CD4-positive, alpha-beta T cell treated with Interleukin-2 at 100 ng/mL for 4 hours (primary cell): ENCODE measurements around the gene ITGA11.

ENCODE experiments used
- DNase-seq: peaks from one replicate; pipeline ENCODE4 v3.0.0-alpha.2; 2020; ENCODE audit warnings: low spot score

The ITGA11 gene, protein sequence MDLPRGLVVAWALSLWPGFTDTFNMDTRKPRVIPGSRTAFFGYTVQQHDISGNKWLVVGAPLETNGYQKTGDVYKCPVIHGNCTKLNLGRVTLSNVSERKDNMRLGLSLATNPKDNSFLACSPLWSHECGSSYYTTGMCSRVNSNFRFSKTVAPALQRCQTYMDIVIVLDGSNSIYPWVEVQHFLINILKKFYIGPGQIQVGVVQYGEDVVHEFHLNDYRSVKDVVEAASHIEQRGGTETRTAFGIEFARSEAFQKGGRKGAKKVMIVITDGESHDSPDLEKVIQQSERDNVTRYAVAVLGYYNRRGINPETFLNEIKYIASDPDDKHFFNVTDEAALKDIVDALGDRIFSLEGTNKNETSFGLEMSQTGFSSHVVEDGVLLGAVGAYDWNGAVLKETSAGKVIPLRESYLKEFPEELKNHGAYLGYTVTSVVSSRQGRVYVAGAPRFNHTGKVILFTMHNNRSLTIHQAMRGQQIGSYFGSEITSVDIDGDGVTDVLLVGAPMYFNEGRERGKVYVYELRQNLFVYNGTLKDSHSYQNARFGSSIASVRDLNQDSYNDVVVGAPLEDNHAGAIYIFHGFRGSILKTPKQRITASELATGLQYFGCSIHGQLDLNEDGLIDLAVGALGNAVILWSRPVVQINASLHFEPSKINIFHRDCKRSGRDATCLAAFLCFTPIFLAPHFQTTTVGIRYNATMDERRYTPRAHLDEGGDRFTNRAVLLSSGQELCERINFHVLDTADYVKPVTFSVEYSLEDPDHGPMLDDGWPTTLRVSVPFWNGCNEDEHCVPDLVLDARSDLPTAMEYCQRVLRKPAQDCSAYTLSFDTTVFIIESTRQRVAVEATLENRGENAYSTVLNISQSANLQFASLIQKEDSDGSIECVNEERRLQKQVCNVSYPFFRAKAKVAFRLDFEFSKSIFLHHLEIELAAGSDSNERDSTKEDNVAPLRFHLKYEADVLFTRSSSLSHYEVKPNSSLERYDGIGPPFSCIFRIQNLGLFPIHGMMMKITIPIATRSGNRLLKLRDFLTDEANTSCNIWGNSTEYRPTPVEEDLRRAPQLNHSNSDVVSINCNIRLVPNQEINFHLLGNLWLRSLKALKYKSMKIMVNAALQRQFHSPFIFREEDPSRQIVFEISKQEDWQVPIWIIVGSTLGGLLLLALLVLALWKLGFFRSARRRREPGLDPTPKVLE

DNA sequence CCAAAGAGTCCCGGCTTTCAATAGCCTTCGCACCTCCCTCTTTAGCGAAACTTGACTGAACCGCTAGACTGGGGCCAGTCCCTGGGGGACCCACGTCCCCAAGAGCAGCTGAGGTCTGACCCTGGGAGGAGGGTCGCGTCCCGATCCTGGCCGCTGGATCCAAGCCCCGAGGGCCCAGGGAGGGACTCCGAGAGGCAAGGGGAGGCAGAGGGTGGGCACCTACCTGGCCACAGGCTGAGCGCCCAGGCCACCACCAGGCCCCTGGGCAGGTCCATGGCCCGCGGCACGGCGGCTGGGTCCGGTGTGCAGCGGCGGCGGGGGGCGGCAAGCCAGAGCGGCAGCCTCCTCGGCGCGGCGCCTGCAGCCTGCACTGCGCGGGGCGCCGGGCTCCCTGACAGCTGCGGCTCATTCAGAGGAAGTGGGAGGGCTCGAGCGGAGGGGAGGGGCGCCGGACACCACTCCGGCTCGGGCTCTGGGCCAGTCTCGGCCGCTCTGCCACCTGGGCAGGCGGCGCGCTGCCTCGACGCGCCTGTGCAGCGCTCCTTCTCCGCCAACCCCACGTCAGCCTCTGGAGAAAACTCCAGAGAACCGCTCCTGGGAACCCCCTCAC, at the start of gene ITGA11:
Gene ITGA11, minus strand, starts transcription at position 372 of the 610 bp plus-strand sequence. Its CDS starts 97 bp downstream, at position 275.
- DNase-seq, result no peak

DNA sequence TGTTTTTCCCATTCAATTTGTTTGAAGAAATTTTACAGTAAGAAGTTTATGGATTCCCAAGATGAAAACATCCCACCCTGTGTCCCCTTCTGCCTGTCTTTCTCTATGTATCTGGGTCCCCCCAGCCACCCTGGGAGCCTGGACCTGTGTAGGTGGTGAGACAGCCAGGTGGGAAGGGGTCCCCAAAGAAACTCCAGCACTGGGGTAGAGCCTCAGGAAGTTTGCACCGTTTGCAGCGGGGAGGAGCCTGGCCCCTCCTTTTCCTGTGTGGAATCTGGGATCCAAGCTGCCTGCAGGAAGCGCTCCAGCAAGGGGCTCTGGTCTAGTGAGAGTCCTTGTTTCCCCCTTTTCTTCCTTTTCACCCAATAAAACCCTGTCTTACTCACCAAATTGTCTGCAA, 49.4 kb upstream of the ITGA11 start:
- no peak for DNase-seq

DNA sequence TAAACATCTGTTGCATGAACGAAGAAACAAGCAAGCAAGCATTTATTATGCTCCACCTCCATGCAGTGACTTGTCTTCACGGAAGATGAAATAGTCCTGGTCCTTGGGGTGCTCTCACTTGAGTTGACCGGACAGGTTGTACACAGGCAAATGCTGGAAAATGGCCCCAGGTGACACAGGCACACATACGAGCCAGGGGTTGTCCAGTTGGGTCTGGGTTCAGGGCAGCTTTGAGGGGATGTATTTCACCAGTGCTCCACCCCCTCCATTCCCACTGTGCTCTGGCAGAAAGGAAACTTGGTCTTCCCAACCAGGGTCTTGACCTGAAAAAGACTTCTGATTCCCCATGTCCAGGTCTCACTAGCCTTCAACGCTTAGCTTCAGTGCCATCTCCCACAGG, 48.3 kb upstream of the ITGA11 start:
- DNase-seq, result no peak

DNA sequence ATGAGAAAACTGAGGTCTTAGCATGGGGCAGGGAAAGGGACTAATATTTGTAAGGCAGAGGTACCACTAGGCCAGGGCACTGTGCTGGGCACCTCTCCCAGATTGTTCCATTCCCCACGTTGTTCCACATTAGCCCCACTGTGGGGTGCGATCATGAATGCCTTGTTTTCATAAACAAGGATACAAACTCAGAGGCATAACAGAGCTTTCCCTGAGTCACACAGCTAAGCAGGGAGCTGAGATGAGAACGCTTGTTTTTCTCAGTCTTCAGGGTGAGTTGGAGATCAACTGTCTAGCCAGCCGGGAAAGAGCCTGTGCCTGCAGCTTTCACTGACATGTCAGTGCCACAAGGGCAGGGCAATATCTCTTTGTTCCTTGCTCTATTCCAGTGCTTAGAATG, 47.9 kb upstream of the ITGA11 start:
- DNase-seq, result no peak

DNA sequence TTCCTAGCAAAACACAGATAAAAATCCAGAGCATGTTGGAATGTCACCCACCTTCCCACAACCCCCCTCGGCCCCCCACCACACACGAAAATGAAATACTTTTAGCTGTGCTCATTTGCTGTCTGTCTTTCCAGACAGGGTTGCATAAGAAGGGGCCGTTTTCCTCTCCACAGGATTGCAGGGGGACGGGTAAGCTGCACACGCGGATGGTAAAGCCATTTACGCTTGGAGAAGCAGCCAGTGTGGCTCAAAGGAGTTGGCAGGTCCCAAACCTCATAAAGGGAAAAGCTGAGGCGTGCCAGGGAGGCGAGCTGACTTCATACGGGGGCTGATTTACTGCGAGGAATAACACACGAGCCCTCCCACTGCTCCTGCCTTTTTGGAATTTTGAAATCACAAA, 47.4 kb upstream of the ITGA11 start:
- no peak for DNase-seq

DNA sequence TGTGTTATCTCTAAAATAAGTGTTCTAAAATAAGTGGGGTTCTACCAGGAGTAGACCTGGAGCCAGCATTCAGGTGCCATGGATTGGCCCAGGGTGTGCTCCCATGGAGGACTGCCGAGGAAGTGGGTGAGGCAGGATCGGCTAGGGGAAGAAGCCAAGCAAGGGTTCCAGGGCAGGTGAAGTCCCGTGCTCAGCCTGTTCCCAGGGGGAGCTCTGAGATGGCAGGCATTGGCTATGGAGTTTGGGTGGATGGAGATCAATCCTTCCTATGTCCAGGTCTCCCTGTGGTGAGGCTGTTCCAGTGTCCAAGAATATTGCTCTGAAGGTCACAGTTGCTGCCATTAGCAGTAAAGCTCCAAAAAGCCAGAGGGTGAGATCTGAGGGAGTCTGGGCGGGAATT, 46.9 kb upstream of the ITGA11 start:
- no peak for DNase-seq

DNA sequence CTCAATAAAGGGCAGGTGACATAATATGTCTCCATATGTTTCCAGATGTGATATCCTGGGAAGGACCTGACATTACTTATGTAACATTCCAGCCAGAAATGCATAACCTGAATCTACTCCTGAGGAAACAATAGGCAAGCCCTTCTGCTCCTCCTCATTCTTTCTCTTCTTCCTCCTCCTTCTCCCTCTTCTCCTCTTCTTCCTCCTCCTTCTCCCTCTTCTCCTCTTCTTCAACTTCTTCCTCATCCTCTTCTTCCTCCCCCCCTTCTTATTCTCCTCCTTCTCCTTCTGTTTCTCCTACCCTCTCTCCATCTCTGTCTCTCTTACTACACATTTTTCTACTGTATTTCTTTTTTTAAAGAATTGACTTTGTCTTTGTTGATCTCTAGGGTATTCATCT, 43.5 kb upstream of the ITGA11 start:
- DNase-seq, result no peak

DNA sequence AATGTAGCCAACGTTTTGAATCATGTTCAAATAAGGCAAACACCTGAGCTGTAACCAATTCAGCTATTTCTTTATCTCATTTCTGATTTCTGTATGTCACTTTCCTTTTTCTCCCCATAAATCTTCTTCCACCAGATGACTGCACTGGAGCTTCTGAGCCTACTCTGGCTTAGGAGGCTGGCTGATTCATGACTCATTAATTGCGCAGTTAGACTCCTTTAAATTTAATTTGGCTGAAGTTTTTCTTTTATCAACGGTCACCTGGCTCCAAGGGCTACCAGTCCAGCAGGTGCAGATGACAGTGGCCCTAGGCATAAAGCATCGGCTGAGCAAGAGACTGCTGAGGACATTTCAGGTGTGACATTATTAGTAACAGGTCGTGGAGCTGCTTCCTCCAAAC, 39.6 kb upstream of the ITGA11 start:
- DNase-seq, result no peak

DNA sequence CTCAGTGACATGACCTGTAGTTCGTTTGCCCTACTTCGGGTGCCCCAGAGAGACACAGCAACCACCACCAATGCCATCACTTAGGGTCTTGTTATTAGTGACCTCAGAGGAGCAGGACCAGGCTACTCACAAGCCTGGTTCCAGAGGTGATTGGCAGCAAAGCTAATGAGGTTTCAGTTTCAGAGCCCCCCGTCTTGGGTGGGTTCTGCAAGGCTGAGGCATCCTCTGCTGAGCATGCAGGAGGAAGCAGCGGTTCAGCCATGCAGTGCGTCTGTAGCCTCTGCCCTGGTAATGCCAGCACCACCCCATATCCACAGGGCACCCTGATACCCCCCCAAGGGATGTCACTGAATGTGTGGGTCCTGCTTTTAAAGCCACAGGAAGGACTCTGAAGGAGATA, 39.0 kb upstream of the ITGA11 start:
- DNase-seq, result no peak

DNA sequence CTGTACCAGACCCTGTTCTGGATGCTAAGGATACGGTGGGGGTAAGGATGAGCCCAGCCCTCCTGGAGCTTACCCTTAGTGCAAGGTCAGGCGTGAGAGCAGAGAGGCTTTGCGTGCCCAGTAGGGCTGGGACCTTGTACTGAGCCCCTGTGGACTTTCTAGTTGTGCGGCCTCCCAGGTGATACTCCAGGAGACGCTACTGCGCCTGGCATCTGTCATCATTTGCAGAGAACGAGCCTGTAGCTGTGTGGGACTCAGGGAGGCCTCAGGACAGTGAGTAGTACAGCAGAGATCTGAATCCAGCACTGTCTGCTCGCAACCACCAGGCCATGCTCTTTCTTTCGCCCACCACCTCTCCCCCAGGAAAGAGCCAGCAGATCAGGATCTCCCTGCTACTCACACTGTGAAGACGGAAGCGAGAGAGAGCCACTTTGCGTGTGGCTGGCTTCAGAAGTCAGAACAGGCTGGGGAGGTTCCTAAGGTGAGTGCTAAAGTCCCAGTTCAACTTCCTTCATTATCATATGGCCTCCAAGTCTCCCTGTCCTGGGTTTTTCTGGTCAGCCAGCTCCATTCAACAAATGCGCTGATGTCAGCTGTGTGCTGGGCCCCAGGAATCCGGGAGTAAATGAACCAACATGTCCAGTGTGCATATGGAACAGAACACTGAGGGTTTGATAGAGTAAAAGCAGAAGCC, 38.2 kb upstream of the ITGA11 start:
- DNase-seq, result no peak

DNA sequence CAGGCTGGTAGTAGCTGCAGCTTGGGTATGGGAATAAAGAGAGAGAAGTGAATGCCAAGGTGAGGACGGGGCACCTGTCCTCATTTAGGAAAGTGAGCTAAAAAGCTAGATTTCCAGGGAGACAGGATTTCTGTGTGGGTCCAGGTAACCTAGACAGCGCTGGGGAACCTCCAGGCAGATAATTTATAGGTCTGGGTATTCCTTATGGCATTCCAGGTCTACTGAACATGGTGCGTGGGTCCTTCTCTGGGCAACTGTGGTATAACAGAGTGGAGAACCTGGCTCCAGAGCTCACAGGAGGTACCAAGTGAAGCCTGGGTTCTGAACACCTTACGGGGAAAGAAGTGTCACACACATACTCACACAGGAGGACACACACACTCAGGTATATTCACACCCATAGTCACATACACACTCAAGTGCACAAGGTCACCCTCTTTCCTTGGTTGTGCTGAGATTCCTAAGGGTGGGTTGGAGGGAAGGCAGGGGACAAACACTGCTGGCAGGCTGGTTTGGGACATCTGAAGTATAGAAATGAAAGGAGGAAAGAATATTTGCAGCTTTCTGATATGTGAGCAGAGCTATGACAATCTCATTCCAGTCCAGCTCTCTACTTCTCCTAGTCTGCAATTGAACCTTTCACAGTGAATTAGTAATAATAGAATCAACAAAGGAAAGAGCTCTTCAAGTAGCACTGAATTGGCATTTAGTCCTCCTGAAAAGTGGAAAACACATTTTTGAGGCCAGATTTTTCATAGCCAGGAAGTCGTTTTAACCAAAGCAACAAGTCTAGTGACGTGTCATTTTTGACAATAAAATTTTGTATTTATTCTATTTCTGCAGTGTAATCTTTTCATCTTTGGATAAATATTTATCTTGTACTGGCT, 37.4 kb upstream of the ITGA11 start:
- no peak for DNase-seq

DNA sequence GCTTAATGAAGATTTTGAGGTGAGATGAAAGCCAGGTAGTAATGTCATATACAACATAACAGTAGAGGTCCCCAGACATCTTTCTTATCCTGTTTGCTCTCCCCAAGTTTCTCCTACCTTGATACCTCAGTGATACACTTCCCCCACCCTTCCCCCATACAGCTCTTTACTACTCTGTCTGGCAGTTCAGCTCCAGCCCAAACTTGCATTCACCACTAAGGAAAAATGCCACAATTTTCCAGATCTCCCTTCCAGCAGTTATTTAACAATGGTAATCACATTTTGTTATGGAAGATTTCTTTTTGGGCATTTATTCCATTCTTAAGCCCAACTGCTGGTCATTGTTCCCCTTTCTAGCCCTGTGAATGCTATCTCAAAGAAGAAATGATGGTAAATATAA, 34.9 kb upstream of the ITGA11 start:
- no peak for DNase-seq

DNA sequence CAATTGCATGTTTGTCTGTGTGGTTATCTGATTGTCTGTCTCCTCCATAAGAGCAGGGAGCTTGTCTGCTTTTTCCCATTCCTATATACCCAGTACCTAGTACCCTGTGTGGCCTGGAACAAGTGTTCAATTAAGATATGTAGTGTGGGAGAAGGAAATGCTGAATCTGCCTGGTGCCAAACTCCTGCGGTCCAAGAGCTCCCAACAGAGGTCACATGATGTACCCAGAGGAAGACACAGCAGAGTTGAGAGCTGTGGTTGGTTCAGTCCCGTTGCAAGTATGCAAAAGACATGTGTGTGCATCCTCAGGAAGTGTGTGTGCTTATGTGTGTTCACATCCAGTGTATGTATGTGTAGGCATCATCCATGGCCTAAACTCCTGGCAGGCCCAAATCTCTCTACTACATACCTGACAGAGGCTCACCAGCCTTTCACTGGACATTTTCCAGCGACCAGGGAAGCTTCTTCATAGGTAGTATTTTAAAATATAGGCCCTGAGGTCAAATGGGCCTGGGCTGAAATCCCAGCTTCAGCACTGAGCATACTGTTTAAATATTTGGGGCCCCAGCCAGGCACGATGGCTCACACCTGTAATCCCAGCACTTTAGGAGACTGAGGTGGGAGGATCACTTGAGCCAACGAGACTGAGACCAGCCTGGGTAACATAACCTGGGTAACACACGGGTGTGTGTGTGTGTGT, 34.0 kb upstream of the ITGA11 start:
- no peak for DNase-seq

DNA sequence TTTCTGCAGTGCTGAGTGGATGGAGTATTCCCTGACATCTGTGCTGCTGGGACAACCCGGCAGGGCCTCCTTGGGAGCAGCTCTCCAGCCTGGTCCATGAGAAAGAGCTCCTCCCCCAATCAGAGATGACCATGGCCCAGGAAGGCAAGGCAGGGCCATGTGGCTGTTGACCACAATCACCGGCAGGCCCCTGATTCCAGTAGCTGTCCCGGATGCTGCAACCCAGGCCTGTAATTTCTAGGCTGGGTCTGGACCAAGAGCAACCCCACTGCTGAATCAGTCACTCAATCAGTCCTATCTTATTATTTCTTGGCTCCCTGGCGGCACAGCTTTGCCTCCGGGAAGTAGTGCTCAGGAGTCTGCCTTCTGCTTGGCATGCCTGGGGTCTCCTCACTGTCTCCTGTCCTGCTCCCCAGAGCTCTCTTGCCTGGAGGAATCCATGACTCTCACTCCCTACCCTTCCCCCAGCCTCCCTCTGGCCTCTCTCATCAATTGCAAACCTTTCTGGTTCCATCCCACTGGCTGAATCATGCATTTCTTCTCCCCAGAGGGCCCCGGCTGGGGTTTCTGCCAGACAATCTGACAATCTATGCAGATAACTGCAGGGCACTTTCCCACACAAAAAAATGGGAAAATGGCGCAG, 32.6 kb upstream of the ITGA11 start:
- DNase-seq, result no peak

DNA sequence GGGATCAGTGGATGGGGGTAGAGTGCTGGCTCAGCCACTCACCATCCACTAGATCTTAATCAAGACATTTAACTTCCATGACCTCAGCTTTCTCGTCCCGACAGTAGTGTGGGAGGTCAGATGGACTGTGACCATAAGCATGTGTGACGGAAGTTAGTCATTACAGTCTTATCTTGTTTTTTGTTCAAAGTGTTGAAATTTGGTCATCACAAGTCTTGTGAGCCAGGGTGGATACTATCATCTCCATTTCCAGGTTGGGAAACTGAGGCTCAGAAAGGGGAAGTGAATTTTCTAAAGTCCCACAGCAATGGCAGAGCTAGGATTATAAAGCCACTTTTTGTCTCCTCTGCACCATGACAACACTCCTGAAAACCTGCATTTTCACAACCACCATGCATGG, 32.0 kb upstream of the ITGA11 start:
- DNase-seq, result no peak

DNA sequence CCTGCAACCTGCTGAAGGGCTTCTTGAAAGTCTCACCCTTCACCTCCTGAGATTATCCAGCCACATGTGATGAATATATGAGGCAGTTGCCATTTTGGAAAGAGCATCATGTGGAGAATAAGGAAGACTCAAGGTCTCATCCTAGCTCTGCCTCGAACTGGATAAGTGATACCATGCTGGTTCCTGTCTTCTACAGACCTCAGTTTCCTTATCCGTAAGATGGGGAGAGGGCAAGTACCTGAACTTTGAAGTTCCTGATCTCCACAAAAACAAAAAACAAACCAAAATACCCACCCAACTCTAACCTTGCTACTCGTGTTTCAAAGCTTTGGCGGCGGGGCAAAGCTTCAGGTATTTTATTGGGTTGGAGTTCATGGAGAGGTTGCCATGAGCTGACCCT, 31.5 kb upstream of the ITGA11 start:
- DNase-seq, result no peak

DNA sequence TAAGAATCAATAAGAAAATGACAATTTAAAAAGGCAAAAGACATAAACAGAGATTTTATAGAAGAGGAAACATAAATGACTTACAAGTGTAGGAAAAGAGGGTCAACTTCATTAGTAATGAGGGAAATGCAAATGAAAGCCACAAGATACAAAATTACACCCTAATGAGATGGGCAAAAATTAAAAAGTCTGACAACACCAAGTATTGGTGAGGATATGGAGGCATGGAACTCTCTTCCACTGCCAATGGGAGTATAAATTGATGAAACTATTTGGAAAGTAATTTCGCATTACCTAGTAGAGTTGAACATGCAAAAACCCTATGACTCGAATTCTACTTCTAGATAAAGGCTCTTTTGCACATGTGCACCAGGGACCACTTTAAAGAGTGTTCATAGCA, 28.2 kb upstream of the ITGA11 start:
- DNase-seq, result no peak

DNA sequence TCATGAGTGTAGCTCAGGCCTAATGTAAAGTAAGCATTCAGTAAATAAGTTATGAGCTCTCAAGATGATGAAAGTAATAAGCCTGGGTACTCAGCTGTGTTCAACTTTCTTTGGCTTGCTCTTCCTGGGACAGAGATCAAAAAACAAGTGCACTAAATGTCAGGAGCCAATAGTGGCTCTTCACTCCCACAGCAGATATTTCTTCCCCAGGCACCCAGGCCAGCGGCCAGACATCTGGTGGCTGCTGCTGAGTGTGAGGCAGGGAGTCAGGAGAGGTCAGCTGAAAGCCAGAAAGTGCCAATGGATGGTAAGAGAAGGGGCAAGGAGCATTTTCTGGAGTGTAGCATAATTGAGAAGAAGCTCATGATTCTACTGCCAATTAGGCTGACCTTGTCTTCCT, 18.2 kb upstream of the ITGA11 start:
- DNase-seq, result no peak

DNA sequence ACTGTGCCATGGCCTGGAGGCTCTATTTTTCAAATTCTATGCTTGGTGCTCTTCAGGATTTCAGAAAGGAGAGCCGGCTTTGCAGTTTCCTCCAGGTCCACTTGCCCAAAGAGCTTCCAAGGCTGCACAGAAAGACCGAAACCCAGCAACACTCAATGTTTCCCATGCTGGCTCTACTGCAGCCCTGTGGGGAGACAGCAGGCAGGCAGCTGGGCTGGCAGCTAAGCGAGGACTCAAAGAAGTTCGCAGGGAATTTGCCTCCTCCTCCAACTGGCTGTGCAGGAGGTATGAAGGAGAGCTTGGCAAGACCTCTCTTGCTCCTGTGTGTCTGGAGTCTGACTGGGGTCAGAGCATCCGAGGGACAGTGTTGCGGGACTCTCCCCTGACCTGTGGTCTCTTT, 17.4 kb upstream of the ITGA11 start:
- DNase-seq, result no peak
